ENCODE results near the gene MYCBP. TPM values are rescaled to one million over a fixed set of nuclear protein-coding genes. Genes with fewer than 3 reads are reported as not detected.

Gene MYCBP
- total and polyA plus RNA-seq, 4 donors, result 7.8 to 21.2 (median 10.3) TPM

GRCh38 chr1:38889589-38889988 is 16.4 kb upstream of the MYCBP start:
- no peaks in the 10 kb centered on the region for H3K9me3 ChIP-seq (ENCODE audit: control insufficient read depth in 4 of 4, low read length in 3 of 4)
- 88% methylated on average over 5 of the region's 5 CpGs for WGBS
- no peak overlapping the region for H3K27ac ChIP-seq (ENCODE audit: low read depth in 1 of 2, low read length in 2 of 2)
- DNase-seq (ENCODE audit: low spot score), result no peak
- H3K4me3 ChIP-seq (ENCODE audit: low read depth in 1 of 3, low read length in 3 of 3), result no peak overlapping the region
- H3K9ac ChIP-seq (ENCODE audit: low read depth in 1 of 2, low read length in 2 of 2), result no peak overlapping the region
- no peak for TF ChIP-seq MAX (IDR thresholded peaks at IDR 0.05)
- no peak for TF ChIP-seq ZBTB33 (IDR thresholded peaks at IDR 0.05)
- TF ChIP-seq EGR1 (IDR thresholded peaks at IDR 0.05; ENCODE audit: low read depth in 2 of 2), result no peak
- TF ChIP-seq HNF4G (IDR thresholded peaks at IDR 0.05), result no peak
- no peak for TF ChIP-seq TAF1 (conservative IDR thresholded peaks at IDR 0.05)
- no peak for TF ChIP-seq RAD21 (IDR thresholded peaks at IDR 0.05)
- TF ChIP-seq CTCF (IDR thresholded peaks at IDR 0.05; ENCODE audit: low read depth, low read length, missing input control), result no peak
- H3K36me3 ChIP-seq (ENCODE audit: control insufficient read depth in 4 of 4, insufficient read depth in 3 of 4, low read depth in 1 of 4, low read length in 3 of 4), result no peaks in the 10 kb centered on the region
- no peaks in the 10 kb centered on the region for H3K4me1 ChIP-seq (ENCODE audit: control insufficient read depth in 4 of 4, insufficient read depth in 4 of 4, low read length in 3 of 4)
- no peaks in the 10 kb centered on the region for H3K27me3 ChIP-seq (ENCODE audit: control insufficient read depth in 4 of 4, insufficient read depth in 4 of 4, low read length in 3 of 4)

GRCh38 chr1:38888423-38889333 is 15.5 kb upstream of the MYCBP start:
- no peaks in the 10 kb centered on the region for H3K36me3 ChIP-seq (ENCODE audit: control insufficient read depth in 4 of 4, insufficient read depth in 3 of 4, low read depth in 1 of 4, low read length in 3 of 4)
- DNase-seq (ENCODE audit: low spot score), result no peak
- H3K4me3 ChIP-seq (ENCODE audit: low read depth in 1 of 3, low read length in 3 of 3), result no peak overlapping the region
- TF ChIP-seq YY1 (IDR thresholded peaks at IDR 0.05) (no peak), MAX (IDR thresholded peaks at IDR 0.05) (no peak), GABPA (IDR thresholded peaks at IDR 0.05 in 1 of 2, conservative IDR thresholded peaks at IDR 0.05 in 1 of 2) (no peak), FOXA2 (IDR thresholded peaks at IDR 0.05) (no peak), REST (IDR thresholded peaks at IDR 0.05) (no peak), NR2F2 (IDR thresholded peaks at IDR 0.05) (no peak)
- H3K27me3 ChIP-seq (ENCODE audit: control insufficient read depth in 4 of 4, insufficient read depth in 4 of 4, low read length in 3 of 4), result no peaks in the 10 kb centered on the region
- H3K9me3 ChIP-seq (ENCODE audit: control insufficient read depth in 4 of 4, low read length in 3 of 4), result no peaks in the 10 kb centered on the region
- H3K9ac ChIP-seq (ENCODE audit: low read depth in 1 of 2, low read length in 2 of 2), result no peak overlapping the region
- no peak overlapping the region for H3K27ac ChIP-seq (ENCODE audit: low read depth in 1 of 2, low read length in 2 of 2)
- 76% methylated on average over 9 of the region's 9 CpGs for WGBS
- no peaks in the 10 kb centered on the region for H3K4me1 ChIP-seq (ENCODE audit: control insufficient read depth in 4 of 4, insufficient read depth in 4 of 4, low read length in 3 of 4)

Measured in liver (tissue), 9 donors.